OCI-LY7 (cell line): ENCODE results near the gene RPS19BP1. TPM values are rescaled to one million over a fixed set of nuclear protein-coding genes. Genes with fewer than 3 reads are reported as not detected.

ENCODE experiments used
- BruUV-seq: library from RNA; stranded (reverse); fragments of 400-500 nt; replicated peaks from 2 replicates; lab custom pipeline; 2021; lab: Mats Ljungman, UMichigan
- CTCF ChIA-PET: fragments of 300-600 bp; sonication (Branson Sonifier 250); formaldehyde crosslinking; loops from one replicate; lab custom pipeline; 2022; ENCODE audit warnings: antibody characterized with exemption; ENCODE audit not compliant: unreplicated experiment; lab: Charles Lee
- POLR2A ChIA-PET: fragments of 300-600 bp; sonication (Branson Sonifier 250); formaldehyde crosslinking; loops from one replicate; lab custom pipeline; 2022; ENCODE audit warnings: antibody characterized with exemption; lab: Charles Lee
- DNase-seq: peaks from one replicate; pipeline ENCODE4 v3.0.0-alpha.2; 2015; ENCODE audit warnings: low spot score
- H2AFZ ChIP-seq: fragments of 200-600 bp; sonication (generic), shearing (Covaris generic); 2 replicates; pipeline ENCODE4 v1.6.1; 2014; ENCODE audit warnings: mild to moderate bottlenecking, antibody characterized with exemption, low read length, moderate library complexity
- H3K27ac ChIP-seq: fragments of 200-600 bp; sonication (generic); 2 replicates; pipeline ENCODE4 v1.5.1; 2014; ENCODE audit warnings: mixed run types, low read depth, mild to moderate bottlenecking, moderate library complexity, low read length, inconsistent platforms; ENCODE audit not compliant: poor library complexity, severe bottlenecking
- H3K36me3 ChIP-seq: fragments of 200-600 bp; sonication (generic); 2 replicates; pipeline ENCODE4 v1.6.1; 2014; ENCODE audit warnings: mild to moderate bottlenecking, antibody characterized with exemption, low read length, moderate library complexity, mixed read lengths; ENCODE audit not compliant: insufficient read depth
- H3K4me1 ChIP-seq: fragments of 200-600 bp; sonication (generic); 2 replicates; pipeline ENCODE4 v1.5.1; 2014; ENCODE audit warnings: mild to moderate bottlenecking, low read length; ENCODE audit not compliant: insufficient read depth, poor library complexity, severe bottlenecking
- H3K4me2 ChIP-seq: fragments of 200-600 bp; sonication (generic); 2 replicates; pipeline ENCODE4 v1.6.1; 2014; ENCODE audit warnings: mild to moderate bottlenecking, low read length
- H3K4me3 ChIP-seq: fragments of 200-600 bp; sonication (generic); 2 replicates; pipeline ENCODE4 v1.5.1; 2014; ENCODE audit warnings: mild to moderate bottlenecking, low read depth, low read length; ENCODE audit not compliant: poor library complexity, severe bottlenecking
- H3K79me2 ChIP-seq: fragments of 200-600 bp; sonication (generic); 2 replicates; pipeline ENCODE4 v1.6.1; 2016; ENCODE audit warnings: low read depth, mild to moderate bottlenecking, low read length, moderate library complexity, mixed read lengths; ENCODE audit not compliant: insufficient read depth
- H3K9me2 ChIP-seq: fragments of 200-600 bp; sonication (generic); 2 replicates; pipeline ENCODE4 v1.6.1; 2016; ENCODE audit warnings: mild to moderate bottlenecking, low read length, mixed read lengths; ENCODE audit not compliant: insufficient read depth
- H3K9me3 ChIP-seq: fragments of 200-600 bp; sonication (generic); 2 replicates; pipeline ENCODE4 v1.6.1; 2014; ENCODE audit warnings: mild to moderate bottlenecking, mixed run types, low read length, mixed read lengths
- H4K20me1 ChIP-seq: fragments of 200-600 bp; sonication (generic); 2 replicates; pipeline ENCODE4 v1.6.1; 2014; ENCODE audit warnings: mild to moderate bottlenecking, antibody characterized with exemption, low read length, moderate library complexity, mixed read lengths; ENCODE audit not compliant: insufficient read depth
- CTCF ChIP-seq: fragments of 200-600 bp; sonication (generic); conservative IDR thresholded peaks from 2 replicates; pipeline ENCODE4 v1.5.1; 2014; ENCODE audit warnings: mild to moderate bottlenecking, antibody characterized with exemption, low read length, moderate library complexity, mixed read lengths
- EZH2phosphoT487 ChIP-seq: fragments of 200-600 bp; sonication (generic); IDR thresholded peaks from 2 replicates; pipeline ENCODE4 v1.6.1; 2018; ENCODE audit warnings: low read depth, borderline replicate concordance, mild to moderate bottlenecking, mixed run types, antibody characterized with exemption, low read length, moderate library complexity, mixed read lengths
- intact Hi-C: fragments of 100-400 bp; cut with micrococcal nuclease; formaldehyde crosslinking; loops from one replicate; pipeline ENCODE4 v1.10.0; 2022; ENCODE audit not compliant: unreplicated experiment
- total RNA-seq, 2 experiments: library from RNA; depleted of rRNA in 1 of 2; stranded (reverse); fragments of >200 nt in 1 of 2; shearing (Covaris generic) in 1 of 2; gene quantifications; 2 replicates each; pipeline ENCODE4 v1.2.3, GENCODE V29; 2014 to 2022

The RPS19BP1 gene
- total RNA-seq, 2 experiments from 2014 or later: 88.1 to 148 TPM

- POLR2A ChIA-PET: interaction anchor here (1.1 to 1.7 kb wide), 5 partner anchors 8 to 179 kb away, joined by 3 to 14 read pairs (median 4); partner anchors contain the start of genes ATF4 and MIEF1
- H3K4me2 ChIP-seq: peak overlapping the region; percentile 81
- H2AFZ ChIP-seq: no peak overlapping the region
- CTCF ChIA-PET: interaction anchor here (1.0 to 3.2 kb wide), 6 partner anchors 8 to 184 kb away, joined by 3 to 17 read pairs (median 4); partner anchors contain the start of gene ATF4
- DNase-seq: no peak
- H3K36me3 ChIP-seq: peaks cover 70% of the 10 kb centered on the region
- peaks cover 88% of the 10 kb centered on the region for H3K4me1 ChIP-seq
- intact Hi-C loops: loop anchor here (2.0 to 5.0 kb wide), 6 partner anchors 81 to 376 kb away; partner anchors contain the start of genes CBX7, RPL3 and TAB1
- TF ChIP-seq EZH2phosphoT487 (no peak), CTCF (no peak)
- H3K9me3 ChIP-seq: no peaks in the 10 kb centered on the region
- peaks cover 5% of the 10 kb centered on the region; the same call in 1 of the 2 replicates for H4K20me1 ChIP-seq
- no peaks in the 10 kb centered on the region for H3K9me2 ChIP-seq
- peak overlapping the region; percentile 97 for H3K4me3 ChIP-seq
- BruUV-seq: no TSS peak
- peak overlapping the region; percentile 95 for H3K27ac ChIP-seq
- H3K79me2 ChIP-seq: peaks cover 38% of the 10 kb centered on the region
Measured at GRCh38 chr22:39528080-39528661, 4.4 kb downstream of the RPS19BP1 start.

GRCh38 chr22:39527481-39527961 is 5.0 kb downstream of the RPS19BP1 start:
- Histone ChIP-seq H3K4me1 (peaks cover 91% of the 10 kb centered on the region), H3K9me2 (no peaks in the 10 kb centered on the region), H3K9me3 (no peaks in the 10 kb centered on the region), H3K27ac (peak overlapping the region; percentile 95), H4K20me1 (peaks cover 11% of the 10 kb centered on the region; the same call in 1 of the 2 replicates), H3K36me3 (peaks cover 77% of the 10 kb centered on the region), H2AFZ (no peak overlapping the region), H3K4me3 (peak overlapping the region; percentile 97), H3K79me2 (peaks cover 44% of the 10 kb centered on the region), H3K4me2 (peak overlapping the region; percentile 81)
- TF ChIP-seq EZH2phosphoT487: no peak
- no peak for TF ChIP-seq CTCF
- CTCF ChIA-PET: interaction anchor here (3.2 kb wide), 1 partner anchor 31 kb away, joined by 17 read pairs; no protein-coding TSS in a partner anchor
- intact Hi-C loops: loop anchor here (5.0 kb wide), 3 partner anchors 130 to 375 kb away; partner anchors contain the start of genes CBX7 and TAB1
- DNase-seq: peak; percentile 77
- no TSS peak for BruUV-seq
- POLR2A ChIA-PET: interaction anchor here (1.5 to 1.6 kb wide), 2 partner anchors 26 to 80 kb away, joined by 4 to 8 read pairs; partner anchors contain the start of gene MIEF1
